HEK293 (cell line): ENCODE measurements around the gene MYO5B.

Experiments
- CTCF ChIA-PET: fragments of 350-600 bp; formaldehyde crosslinking; extraction: SDS; loops from one replicate; lab custom pipeline; 2021; ENCODE audit warnings: antibody characterized with exemption; lab: Yijun Ruan, JAX
- POLR2A ChIA-PET: fragments of 300-600 bp; formaldehyde crosslinking; extraction: SDS; loops from one replicate; lab custom pipeline; 2020; ENCODE audit warnings: antibody characterized with exemption, inconsistent platforms; lab: Yijun Ruan, JAX
- H3K27ac ChIP-seq: fragments of 200-500 bp; sonication (Bioruptor generic); 2 replicates; pipeline ENCODE4 v1.5.1; 2014; ENCODE audit warnings: low read depth, low read length, control low read depth, inconsistent platforms; ENCODE audit errors: extremely low read depth
- H3K36me3 ChIP-seq, 2 experiments: fragments of 200-500 bp in 1 of 2; sonication (Bioruptor generic) in 1 of 2; 1 replicate in 1 of 2; 2 replicates in 1 of 2; pipeline ENCODE4 v1.5.1; 2014 to 2017; ENCODE audit warnings: inconsistent platforms in 2 of 2, low read length in 2 of 2; ENCODE audit not compliant: control insufficient read depth in 2 of 2, insufficient read depth in 1 of 2
- H3K4me1 ChIP-seq: fragments of 200-500 bp; sonication (Bioruptor generic); 2 replicates; pipeline ENCODE4 v1.5.1; 2014; ENCODE audit warnings: mild to moderate bottlenecking, low read length, inconsistent platforms; ENCODE audit not compliant: control insufficient read depth, insufficient read depth
- H3K4me3 ChIP-seq: 2 replicates; pipeline ENCODE4 v1.5.1; 2011; ENCODE audit warnings: low read depth, mild to moderate bottlenecking, control low read depth, low read length, moderate library complexity
- H3K9me3 ChIP-seq: fragments of 200-500 bp; sonication (Bioruptor generic); 2 replicates; pipeline ENCODE4 v1.5.1; 2014; ENCODE audit warnings: low read depth, low read length, inconsistent platforms; ENCODE audit not compliant: control insufficient read depth, insufficient read depth
- ATF2 ChIP-seq: fragments of 450-650 bp; formaldehyde crosslinking; IDR thresholded peaks from 2 replicates; pipeline ENCODE4 v1.5.1; 2016; ENCODE audit warnings: missing biosample characterization, missing genetic modification characterization, low read depth
- BCL6B ChIP-seq: fragments of 450-650 bp; formaldehyde crosslinking; IDR thresholded peaks from 2 replicates; pipeline ENCODE4 v1.5.1; 2017; ENCODE audit warnings: missing biosample characterization, missing genetic modification characterization
- FEZF1 ChIP-seq: fragments of 450-650 bp; formaldehyde crosslinking; IDR thresholded peaks from 2 replicates; pipeline ENCODE4 v1.5.1; 2016; ENCODE audit warnings: missing biosample characterization, missing genetic modification characterization
- GFI1B ChIP-seq: fragments of 450-650 bp; formaldehyde crosslinking; IDR thresholded peaks from 2 replicates; pipeline ENCODE4 v1.5.1; 2016; ENCODE audit warnings: missing biosample characterization, missing genetic modification characterization
- KLF1 ChIP-seq: fragments of 450-650 bp; formaldehyde crosslinking; IDR thresholded peaks from 2 replicates; pipeline ENCODE4 v1.5.1; 2016; ENCODE audit warnings: missing biosample characterization, missing genetic modification characterization
- KLF8 ChIP-seq: fragments of 450-650 bp; formaldehyde crosslinking; IDR thresholded peaks from 2 replicates; pipeline ENCODE4 v1.5.1; 2016; ENCODE audit warnings: missing biosample characterization, missing genetic modification characterization
- KLF9 ChIP-seq: fragments of 450-650 bp; formaldehyde crosslinking; IDR thresholded peaks from 2 replicates; pipeline ENCODE4 v1.5.1; 2016; ENCODE audit warnings: missing biosample characterization, missing genetic modification characterization, low read depth
- REPIN1 ChIP-seq: fragments of 450-650 bp; formaldehyde crosslinking; IDR thresholded peaks from 2 replicates; pipeline ENCODE4 v1.5.1; 2017; ENCODE audit warnings: missing biosample characterization, missing genetic modification characterization, low read depth
- SCRT2 ChIP-seq: fragments of 450-650 bp; formaldehyde crosslinking; IDR thresholded peaks from 2 replicates; pipeline ENCODE4 v1.5.1; 2016; ENCODE audit warnings: missing biosample characterization, missing genetic modification characterization
- SP7 ChIP-seq: fragments of 450-650 bp; formaldehyde crosslinking; IDR thresholded peaks from 2 replicates; pipeline ENCODE4 v1.5.1; 2016; ENCODE audit warnings: missing biosample characterization, missing genetic modification characterization
- WT1 ChIP-seq: fragments of 450-650 bp; formaldehyde crosslinking; IDR thresholded peaks from 2 replicates; pipeline ENCODE4 v1.5.1; 2016; ENCODE audit warnings: missing biosample characterization, missing genetic modification characterization
- YY1 ChIP-seq: fragments of 450-650 bp; formaldehyde crosslinking; IDR thresholded peaks from 2 replicates; pipeline ENCODE4 v1.5.1; 2018; ENCODE audit warnings: missing biosample characterization, missing genetic modification characterization
- YY2 ChIP-seq: fragments of 450-650 bp; formaldehyde crosslinking; IDR thresholded peaks from 2 replicates; pipeline ENCODE4 v1.5.1; 2016; ENCODE audit warnings: missing biosample characterization, missing genetic modification characterization
- ZBTB8A ChIP-seq: fragments of 450-650 bp; formaldehyde crosslinking; IDR thresholded peaks from 2 replicates; pipeline ENCODE4 v1.5.1; 2016; ENCODE audit warnings: missing biosample characterization, missing genetic modification characterization
- ZNF133 ChIP-seq: fragments of 450-650 bp; formaldehyde crosslinking; IDR thresholded peaks from 2 replicates; pipeline ENCODE4 v1.5.1; 2016; ENCODE audit warnings: missing biosample characterization, missing genetic modification characterization
- ZNF169 ChIP-seq: fragments of 450-650 bp; formaldehyde crosslinking; IDR thresholded peaks from 2 replicates; pipeline ENCODE4 v1.5.1; 2016; ENCODE audit warnings: missing biosample characterization, missing genetic modification characterization
- ZNF18 ChIP-seq: fragments of 450-650 bp; formaldehyde crosslinking; IDR thresholded peaks from 2 replicates; pipeline ENCODE4 v1.5.1; 2016; ENCODE audit warnings: missing biosample characterization, missing genetic modification characterization
- ZNF19 ChIP-seq: fragments of 450-650 bp; formaldehyde crosslinking; IDR thresholded peaks from 2 replicates; pipeline ENCODE4; 2016; ENCODE audit warnings: missing biosample characterization, missing genetic modification characterization, low read depth
- ZNF2 ChIP-seq: fragments of 450-650 bp; formaldehyde crosslinking; IDR thresholded peaks from 2 replicates; pipeline ENCODE4 v1.5.1; 2016; ENCODE audit warnings: missing biosample characterization, missing genetic modification characterization
- ZNF214 ChIP-seq: fragments of 450-650 bp; formaldehyde crosslinking; IDR thresholded peaks from 2 replicates; pipeline ENCODE4 v1.5.1; 2017; ENCODE audit warnings: missing biosample characterization, mild to moderate bottlenecking, missing genetic modification characterization, borderline replicate concordance
- ZNF239 ChIP-seq: fragments of 450-650 bp; formaldehyde crosslinking; IDR thresholded peaks from 2 replicates; pipeline ENCODE4 v1.5.1; 2016; ENCODE audit warnings: missing biosample characterization, missing genetic modification characterization
- ZNF266 ChIP-seq: fragments of 450-650 bp; formaldehyde crosslinking; IDR thresholded peaks from 2 replicates; pipeline ENCODE4 v1.5.1; 2016; ENCODE audit warnings: missing biosample characterization, missing genetic modification characterization, low read depth
- ZNF404 ChIP-seq: fragments of 450-650 bp; formaldehyde crosslinking; IDR thresholded peaks from 2 replicates; pipeline ENCODE4 v1.5.1; 2017; ENCODE audit warnings: missing biosample characterization, missing genetic modification characterization
- ZNF426 ChIP-seq: fragments of 450-650 bp; formaldehyde crosslinking; IDR thresholded peaks from 2 replicates; pipeline ENCODE4 v1.5.1; 2017; ENCODE audit warnings: missing biosample characterization, missing genetic modification characterization, mild to moderate bottlenecking, inconsistent platforms, moderate library complexity
- ZNF48 ChIP-seq: fragments of 450-650 bp; formaldehyde crosslinking; IDR thresholded peaks from 2 replicates; pipeline ENCODE4 v1.5.1; 2016; ENCODE audit warnings: missing biosample characterization, missing genetic modification characterization
- ZNF488 ChIP-seq: fragments of 450-650 bp; formaldehyde crosslinking; IDR thresholded peaks from 2 replicates; pipeline ENCODE4 v1.5.1; 2016; ENCODE audit warnings: missing biosample characterization, missing genetic modification characterization
- ZNF510 ChIP-seq: fragments of 450-650 bp; formaldehyde crosslinking; IDR thresholded peaks from 2 replicates; pipeline ENCODE4 v1.5.1; 2018; ENCODE audit warnings: mild to moderate bottlenecking, missing genetic modification characterization, missing biosample characterization; ENCODE audit not compliant: insufficient replicate concordance
- ZNF514 ChIP-seq: fragments of 450-650 bp; formaldehyde crosslinking; IDR thresholded peaks from 2 replicates; pipeline ENCODE4 v1.5.1; 2016; ENCODE audit warnings: missing biosample characterization, missing genetic modification characterization
- ZNF558 ChIP-seq: fragments of 450-650 bp; formaldehyde crosslinking; IDR thresholded peaks from 2 replicates; pipeline ENCODE4 v1.5.1; 2016; ENCODE audit warnings: missing biosample characterization, missing genetic modification characterization
- ZNF560 ChIP-seq: fragments of 450-650 bp; formaldehyde crosslinking; IDR thresholded peaks from 2 replicates; pipeline ENCODE4 v1.5.1; 2017; ENCODE audit warnings: missing biosample characterization, missing genetic modification characterization, borderline replicate concordance
- ZNF621 ChIP-seq: fragments of 450-650 bp; formaldehyde crosslinking; IDR thresholded peaks from 2 replicates; pipeline ENCODE4 v1.5.1; 2017; ENCODE audit warnings: missing biosample characterization, missing genetic modification characterization
- ZNF624 ChIP-seq: fragments of 450-650 bp; formaldehyde crosslinking; IDR thresholded peaks from 2 replicates; pipeline ENCODE4 v1.5.1; 2017; ENCODE audit warnings: missing biosample characterization, missing genetic modification characterization
- ZNF677 ChIP-seq: fragments of 450-650 bp; IDR thresholded peaks from 2 replicates; pipeline ENCODE4 v1.5.0; 2018; ENCODE audit warnings: missing biosample characterization, mild to moderate bottlenecking, missing genetic modification characterization, moderate library complexity
- ZNF707 ChIP-seq: fragments of 450-650 bp; formaldehyde crosslinking; IDR thresholded peaks from 2 replicates; pipeline ENCODE4 v1.5.1; 2016; ENCODE audit warnings: missing biosample characterization, missing genetic modification characterization
- ZNF791 ChIP-seq: fragments of 450-650 bp; formaldehyde crosslinking; IDR thresholded peaks from 2 replicates; pipeline ENCODE4 v1.5.1; 2016; ENCODE audit warnings: missing biosample characterization, missing genetic modification characterization
- ZNF837 ChIP-seq: fragments of 450-650 bp; formaldehyde crosslinking; IDR thresholded peaks from 2 replicates; pipeline ENCODE4 v1.5.1; 2016; ENCODE audit warnings: missing biosample characterization, missing genetic modification characterization

The MYO5B gene

GRCh38 chr18:50113726-50114125, 81.2 kb downstream of the MYO5B start:
- H3K27ac ChIP-seq: no peak overlapping the region
- H3K4me3 ChIP-seq: no peak overlapping the region
- no peaks in the 10 kb centered on the region for H3K36me3 ChIP-seq
- POLR2A ChIA-PET: no interaction called here
- H3K4me1 ChIP-seq: peaks cover 18% of the 10 kb centered on the region
- CTCF ChIA-PET: interaction anchor here (0.5 to 2.6 kb wide), 3 partner anchors 13 to 90 kb away, joined by 3 to 13 read pairs (median 4); no protein-coding TSS in a partner anchor
- no peaks in the 10 kb centered on the region for H3K9me3 ChIP-seq
- TF ChIP-seq ZNF169 (tag by site-specific recombination) (no peak), KLF8 (tag by site-specific recombination) (no peak), KLF9 (peak; percentile 18; the same call in 1 of the 2 replicates), ZNF677 (tag by site-specific recombination) (0 out of 2 replicates have a peak, but pooled peaks have one; percentile 6), ZNF2 (no peak), ZNF558 (tag by site-specific recombination) (no peak), ZNF426 (tag by site-specific recombination) (no peak), ZNF488 (no peak), ZNF624 (tag by site-specific recombination) (no peak), ZBTB8A (tag by site-specific recombination) (peak; percentile 76), ATF2 (tag by site-specific recombination) (no peak), ZNF239 (no peak), FEZF1 (peak; percentile 59; the same call in 1 of the 2 replicates), ZNF621 (tag by site-specific recombination) (no peak), YY1 (tag by site-specific recombination) (no peak), SP7 (tag by site-specific recombination) (peak; percentile 93), REPIN1 (no peak), ZNF514 (tag by site-specific recombination) (no peak), KLF1 (no peak), ZNF19 (no peak), ZNF560 (tag by site-specific recombination) (no peak), YY2 (tag by site-specific recombination) (no peak), ZNF48 (tag by site-specific recombination) (no peak), SCRT2 (tag by site-specific recombination) (no peak), GFI1B (tag by site-specific recombination) (no peak), ZNF837 (tag by site-specific recombination) (no peak), ZNF707 (tag by site-specific recombination) (no peak), ZNF133 (tag by site-specific recombination) (no peak), ZNF510 (tag by site-specific recombination) (no peak), ZNF404 (tag by site-specific recombination) (no peak), ZNF791 (tag by site-specific recombination) (no peak), WT1 (tag by site-specific recombination) (no peak), ZNF266 (no peak), ZNF18 (no peak), BCL6B (peak; percentile 55; the same call in 1 of the 2 replicates), ZNF214 (tag by site-specific recombination) (no peak)
